GM21515 (cell line): ENCODE results near the gene SNORC.
"Not testable (repeated sequence)": the region's sequence is repeated elsewhere in the genome, so short reads cannot be mapped to it uniquely, and the experiment has no call there.

ENCODE experiments used
- ATAC-seq: cut with Tn5 transposase; IDR thresholded peaks from one replicate; pipeline ENCODE4 v1.9.1; 2021; ENCODE audit not compliant: unreplicated experiment

SNORC gene

GRCh38 chr2:232896111-232896510 lies 26.0 kb downstream of the SNORC start:
- ATAC-seq: no peak

DNA sequence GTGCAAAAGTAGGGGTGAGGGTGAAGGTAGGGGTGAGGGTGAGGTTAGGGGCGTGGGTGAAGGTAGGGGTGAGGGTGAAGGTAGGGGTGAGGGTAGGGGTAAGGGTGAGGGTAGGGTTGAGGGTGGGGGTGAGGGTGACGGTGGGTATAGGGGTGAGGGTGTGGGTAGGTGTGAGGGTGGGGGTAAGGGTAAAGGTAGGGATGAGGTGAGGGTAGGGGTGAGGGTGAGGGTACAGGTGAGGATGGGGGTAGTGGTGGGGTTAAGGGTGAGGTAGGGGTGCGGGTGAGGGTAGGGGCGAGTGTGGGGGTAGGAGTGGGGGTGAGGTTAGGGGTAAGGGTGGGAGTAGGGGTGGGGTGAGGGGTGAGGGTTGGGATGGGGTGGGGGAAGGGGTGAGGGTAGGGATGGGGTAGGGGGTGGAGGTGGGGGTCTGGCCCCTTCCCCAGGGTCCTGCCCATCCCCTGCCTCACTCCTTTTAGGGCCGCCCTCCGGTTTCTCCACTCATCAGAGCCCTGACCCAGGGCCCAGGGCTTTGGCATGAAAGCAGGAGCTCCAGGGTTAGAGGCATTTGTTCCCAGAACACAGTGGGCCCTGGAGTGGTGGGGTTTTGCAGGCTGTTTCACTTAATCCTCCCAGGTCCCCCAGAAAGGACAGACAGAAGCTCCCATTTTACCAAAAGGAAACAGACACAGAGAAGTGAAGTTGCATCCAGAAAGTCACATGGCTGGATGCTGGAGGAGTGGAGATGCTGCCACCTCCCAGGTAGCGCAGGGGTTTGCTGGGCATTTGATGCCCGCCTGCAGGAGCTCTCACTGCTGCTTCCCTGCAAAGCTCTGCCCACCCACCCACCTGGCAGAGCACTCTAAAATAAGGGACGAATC lies 26.9 kb downstream of the SNORC start:
- ATAC-seq: no peak

DNA sequence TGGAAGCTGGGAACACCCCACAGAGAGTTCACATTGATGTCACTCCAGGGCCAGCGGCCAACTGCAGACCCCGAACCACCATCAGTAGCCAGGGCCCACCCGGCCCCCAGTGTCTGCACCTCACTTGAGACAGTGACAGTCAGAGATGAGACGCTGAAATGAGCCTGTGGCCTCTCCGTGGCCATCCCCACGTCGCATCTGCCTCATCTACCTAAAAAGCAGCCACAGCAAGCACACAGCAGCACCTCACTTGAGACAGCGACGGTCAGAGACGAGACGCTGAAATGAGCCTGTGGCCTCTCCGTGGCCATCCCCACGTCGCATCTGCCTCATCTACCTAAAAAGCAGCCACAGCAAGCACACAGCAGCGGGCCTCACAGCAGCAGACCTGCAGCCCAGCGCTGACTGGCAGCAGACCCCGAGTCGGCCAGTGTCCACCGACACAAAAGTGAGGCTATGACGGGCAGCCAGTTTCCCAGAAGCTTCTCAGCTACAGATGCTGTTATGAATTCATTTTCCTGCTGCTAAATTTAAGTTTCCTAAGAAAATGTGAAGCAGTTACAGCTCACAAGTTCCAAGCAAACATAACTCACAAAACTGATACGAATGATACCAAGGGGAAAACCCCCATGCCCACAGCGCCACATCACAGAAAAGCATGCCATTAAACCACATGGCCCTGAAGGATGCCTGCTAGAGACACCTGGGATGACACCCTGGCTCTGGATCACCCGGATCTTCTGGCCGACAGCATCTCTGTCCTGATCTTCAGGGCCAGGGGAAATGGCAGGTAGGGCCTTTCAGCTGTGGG lies 27.7 kb downstream of the SNORC start:
- ATAC-seq: no peak

DNA sequence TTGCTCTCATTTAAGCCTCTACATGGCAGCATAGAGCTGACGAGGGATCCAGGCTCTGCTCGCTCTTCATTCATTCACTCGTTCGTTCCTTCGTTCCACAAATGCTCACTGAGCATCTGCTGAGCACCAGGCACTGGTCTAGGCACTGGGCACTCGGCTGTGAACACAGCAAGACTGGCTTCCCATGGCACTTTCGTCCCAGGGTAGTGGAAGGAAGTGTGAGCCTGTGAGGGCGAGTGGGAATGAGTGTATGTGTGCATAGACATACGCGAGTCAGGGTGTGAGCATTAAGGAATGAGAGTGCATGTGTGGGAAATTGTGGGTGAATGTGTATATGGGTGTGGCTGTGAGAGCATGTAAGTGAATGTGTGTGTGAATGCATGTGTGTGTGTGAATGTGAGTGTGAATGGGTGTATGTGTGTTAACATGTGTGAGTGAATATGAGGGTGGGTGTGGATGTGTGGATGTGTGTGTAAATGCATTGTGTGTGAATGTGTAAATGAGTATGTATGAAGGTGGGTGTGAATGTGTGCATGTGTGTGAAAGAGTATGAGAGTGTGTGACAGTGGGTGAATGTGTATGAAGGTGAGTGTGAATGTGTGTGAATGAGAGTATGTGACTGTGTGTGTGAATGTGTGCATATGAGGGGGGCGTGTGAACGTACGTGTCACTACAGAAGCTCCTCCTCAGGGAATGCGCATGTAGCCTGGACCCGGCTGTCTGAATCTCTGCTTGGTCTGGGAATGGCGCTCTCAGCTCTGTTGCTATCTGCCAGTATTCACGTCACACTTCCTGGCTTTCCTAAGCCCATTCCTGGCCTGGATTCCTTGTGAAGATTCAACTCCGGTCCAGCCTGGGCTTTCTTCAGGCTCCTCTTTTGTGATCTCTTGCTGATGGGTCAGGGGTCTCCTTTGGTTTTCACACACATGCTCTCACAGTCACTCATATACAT lies 28.8 kb downstream of the SNORC start:
- ATAC-seq: no peak

- ATAC-seq: no peak
Measured at GRCh38 chr2:232900811-232901735, 31.0 kb downstream of the SNORC start.

DNA sequence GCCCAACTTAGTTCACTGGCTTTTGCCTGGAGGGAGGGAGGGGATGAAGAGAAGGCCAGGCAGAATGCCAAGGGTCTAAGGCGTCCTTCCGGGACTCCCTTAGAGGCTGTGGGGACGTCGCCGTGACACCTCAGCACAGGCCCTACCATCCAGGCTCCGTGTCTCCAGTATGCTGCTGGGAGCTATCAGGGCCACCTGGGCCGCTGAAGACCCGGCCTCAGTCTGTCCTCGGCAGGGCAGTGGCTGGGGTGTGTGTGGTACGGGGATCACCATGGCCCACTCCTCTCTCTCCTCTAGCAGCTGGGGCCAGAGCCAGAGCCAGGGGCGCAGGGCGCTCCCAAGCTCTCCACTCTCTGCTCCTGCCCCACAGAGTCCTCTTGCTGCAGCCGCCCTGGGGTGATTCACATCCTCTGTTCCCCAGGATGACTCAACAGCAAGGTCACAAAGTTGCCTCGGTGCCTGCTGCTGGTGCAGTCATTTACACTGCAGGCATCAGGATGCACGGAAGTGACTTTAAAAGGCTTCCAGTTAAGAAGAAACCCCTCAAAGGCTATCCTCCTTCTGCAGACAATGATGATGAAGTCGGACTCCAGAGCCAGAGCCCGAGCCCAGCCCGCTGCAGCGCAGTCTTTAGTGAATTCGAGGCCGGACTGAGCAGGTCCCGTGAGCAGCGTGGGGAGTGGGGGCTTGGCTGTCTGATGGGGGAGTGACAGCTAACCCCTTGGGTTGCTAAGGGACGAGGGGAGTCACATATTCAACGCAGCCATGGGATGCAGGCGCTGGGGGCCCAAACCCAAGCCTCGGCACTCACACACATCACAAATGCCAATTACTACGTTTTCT lies 31.9 kb downstream of the SNORC start:
- no peak for ATAC-seq

DNA sequence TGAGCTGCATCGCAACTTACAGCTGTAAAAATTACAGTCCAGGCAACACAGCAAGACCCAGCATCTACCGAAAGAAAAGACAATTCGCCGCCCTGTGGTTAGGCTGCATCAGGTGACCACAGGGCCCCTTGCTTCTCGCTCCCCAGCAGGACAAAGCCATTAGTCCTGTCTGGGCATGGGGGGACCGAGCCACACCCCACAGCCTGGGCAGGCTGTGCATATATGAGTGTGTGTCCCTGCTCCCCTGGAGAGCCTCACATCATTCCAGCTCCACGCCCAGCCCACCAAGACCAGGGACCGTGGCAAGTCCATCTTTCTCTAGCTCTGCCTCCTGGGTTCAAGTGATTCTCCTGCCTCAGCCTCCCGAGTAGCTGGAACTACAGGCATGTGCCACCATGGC lies 33.9 kb downstream of the SNORC start:
- no peak for ATAC-seq

DNA sequence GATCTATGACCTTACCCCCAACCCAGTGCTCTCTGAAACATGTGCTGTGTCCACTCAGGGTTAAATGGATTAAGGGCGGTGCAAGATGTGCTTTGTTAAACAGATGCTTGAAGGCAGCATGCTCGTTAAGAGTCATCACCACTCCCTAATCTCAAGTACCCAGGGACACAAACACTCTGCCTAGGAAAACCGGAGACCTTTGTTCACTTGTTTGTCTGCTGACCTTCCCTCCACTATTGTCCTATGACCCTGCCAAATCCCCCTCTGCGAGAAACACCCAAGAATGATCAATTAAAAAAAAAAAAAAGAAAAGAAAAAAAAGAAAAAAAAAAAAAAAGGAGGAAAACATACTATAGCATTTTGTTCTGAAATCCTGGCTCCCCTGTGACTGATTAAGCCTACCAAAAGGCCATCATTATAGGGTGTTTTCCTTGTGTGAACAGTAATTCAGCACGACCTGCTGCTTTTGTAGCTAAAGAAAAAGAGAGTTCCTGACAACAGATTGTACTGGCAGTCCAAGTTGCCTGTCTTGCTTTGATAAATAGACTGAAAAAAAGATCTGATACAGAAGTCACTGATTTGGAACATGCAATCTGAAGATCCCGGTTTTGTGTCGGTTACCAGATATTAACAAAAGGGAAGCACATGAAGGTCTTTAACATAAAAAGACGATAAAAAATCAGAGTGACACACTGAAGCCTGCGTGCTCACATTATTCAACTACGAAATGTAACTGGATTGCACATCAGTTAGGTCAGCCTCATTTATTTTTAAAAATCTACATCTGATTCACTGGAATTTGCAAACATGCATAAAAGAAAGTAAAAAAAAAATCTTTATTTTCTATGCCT lies 37.0 kb downstream of the SNORC start:
- ATAC-seq: not testable (repeated sequence)

GRCh38 chr2:232907718-232908085 lies 37.6 kb downstream of the SNORC start:
- not testable (repeated sequence) for ATAC-seq

- no peak for ATAC-seq
Measured at GRCh38 chr2:232908695-232909094, 38.6 kb downstream of the SNORC start.

- ATAC-seq: no peak
Measured at GRCh38 chr2:232910376-232910775, 40.3 kb downstream of the SNORC start.

DNA sequence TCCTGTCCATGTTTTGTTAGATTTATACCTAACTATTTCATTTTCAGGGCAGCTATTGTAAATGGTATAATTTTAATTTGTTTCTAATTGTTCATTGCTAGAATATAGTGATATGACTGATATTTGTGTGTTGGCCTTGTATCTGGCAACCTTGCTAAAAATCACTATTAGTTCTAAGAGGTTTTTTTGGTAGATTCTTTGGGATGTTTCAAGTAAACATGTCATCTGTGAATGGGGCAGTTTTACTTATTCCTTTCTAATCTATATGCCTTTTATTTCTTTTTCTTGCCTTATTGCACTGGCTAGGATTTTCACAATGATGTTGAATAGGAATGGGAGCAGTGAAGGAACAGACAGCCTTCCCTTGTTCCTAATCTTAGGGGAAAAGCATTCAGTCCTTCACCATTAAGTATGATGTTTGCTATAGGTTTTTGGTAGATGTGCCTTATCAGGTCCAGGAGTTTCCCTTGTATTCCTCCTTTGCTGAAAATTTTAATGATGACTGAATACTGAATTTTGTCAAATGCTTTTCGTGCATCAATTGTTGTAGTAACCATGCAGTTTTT lies 41.7 kb downstream of the SNORC start:
- ATAC-seq: no peak

GRCh38 chr2:232913903-232914302 lies 43.8 kb downstream of the SNORC start:
- no peak for ATAC-seq

DNA sequence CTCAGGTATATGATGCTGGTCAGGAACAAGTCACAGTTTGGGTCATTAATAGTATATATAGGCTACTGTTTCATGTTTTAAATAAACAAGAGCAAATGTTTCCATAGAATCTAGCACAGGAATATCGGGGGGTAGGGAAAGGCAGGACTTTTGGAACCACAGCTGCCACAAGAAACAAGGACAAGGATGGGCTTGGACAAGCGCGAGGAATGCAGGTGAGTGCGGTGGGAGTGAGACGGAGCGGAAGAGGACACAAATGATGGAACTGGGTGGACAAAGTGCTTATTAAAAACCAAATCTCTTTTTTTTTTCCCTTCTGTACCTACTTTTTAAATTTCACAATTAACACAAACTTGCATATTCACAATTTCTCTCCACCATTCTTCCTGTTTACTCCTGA lies 49.1 kb downstream of the SNORC start:
- no peak for ATAC-seq

- no peak for ATAC-seq
Measured at GRCh38 chr2:232920055-232920454, 50.0 kb downstream of the SNORC start.

GRCh38 chr2:232920760-232921159 lies 50.7 kb downstream of the SNORC start:
- ATAC-seq: no peak

- ATAC-seq: no peak
Measured at GRCh38 chr2:232924433-232924832, 54.4 kb downstream of the SNORC start.
